OCI-M1 (cell line): ENCODE data around the gene TMEM109.

Experiments used
- DNase-seq: peaks from one replicate; lab custom pipeline; 2025; lab: John Stamatoyannopoulos, UW

TMEM109 gene

GRCh38 chr11:60970890-60971289, 56.9 kb downstream of the TMEM109 start:
- no peak for DNase-seq

GRCh38 chr11:60971520-60971919, 57.6 kb downstream of the TMEM109 start, which contains the start of gene CD6:
Gene CD6, plus strand, starts transcription at chr11:60971680. Its CDS starts 186 bp downstream, at chr11:60971866.
- DNase-seq = no peak

GRCh38 chr11:60972182-60973030, 58.4 kb downstream of the TMEM109 start:
- no peak for DNase-seq
